Inflammatory macrophage (primary cell): ENCODE measurements around the gene KRT6A.

Experiments used
- DNase-seq, 2 donors: peaks; one replicate each; pipeline ENCODE4 v3.0.0-alpha.2; 2020 to 2022
- total RNA-seq, 18 experiments: gene quantifications; one replicate each; lab custom pipeline; 2026; ENCODE audit warnings: mixed read lengths in 6 of 18, inconsistent platforms in 2 of 18; lab: John Stamatoyannopoulos, UW

The KRT6A gene
- total RNA-seq = 0 to 6.3 (median 0) reads per million in 18 experiments

- DNase-seq = no peak
These were observed at the start of gene KRT6A for GRCh38 chr12:52493172-52493571. Gene KRT6A (minus strand): TSS chr12:52493257. CDS start chr12:52493188, 69 bp downstream.

GRCh38 chr12:52542157-52542556, 49.1 kb upstream of the KRT6A start:
- no peak for DNase-seq

GRCh38 chr12:52541709-52542108, 48.7 kb upstream of the KRT6A start:
- DNase-seq = no peak

GRCh38 chr12:52540531-52540930, 47.5 kb upstream of the KRT6A start:
- DNase-seq = no peak

GRCh38 chr12:52539821-52540173, 46.7 kb upstream of the KRT6A start:
- DNase-seq = no peak

GRCh38 chr12:52539083-52539820, 46.2 kb upstream of the KRT6A start:
- DNase-seq = no peak

GRCh38 chr12:52537101-52537500, 44.0 kb upstream of the KRT6A start:
- DNase-seq = no peak

- no peak for DNase-seq
These were observed 42.5 kb upstream of the KRT6A start for GRCh38 chr12:52535574-52535973.

GRCh38 chr12:52534482-52534881, 41.4 kb upstream of the KRT6A start:
- DNase-seq = no peak

- no peak for DNase-seq
These were observed 40.8 kb upstream of the KRT6A start for GRCh38 chr12:52533686-52534470.

- no peak for DNase-seq
These were observed 39.6 kb upstream of the KRT6A start for GRCh38 chr12:52532636-52533035.

- peak; percentile 80 to 86 for DNase-seq
These were observed 38.7 kb upstream of the KRT6A start for GRCh38 chr12:52531566-52532300.

GRCh38 chr12:52530905-52531304, 37.8 kb upstream of the KRT6A start:
- no peak for DNase-seq

- no peak for DNase-seq
These were observed 37.3 kb upstream of the KRT6A start for GRCh38 chr12:52530366-52530765.

- DNase-seq = no peak
These were observed 36.8 kb upstream of the KRT6A start for GRCh38 chr12:52529846-52530245.

GRCh38 chr12:52529417-52529816, 36.4 kb upstream of the KRT6A start:
- no peak for DNase-seq

- DNase-seq = no peak
These were observed 35.6 kb upstream of the KRT6A start for GRCh38 chr12:52528641-52529143.

GRCh38 chr12:52527121-52527800, 34.2 kb upstream of the KRT6A start:
- DNase-seq = no peak

GRCh38 chr12:52526511-52526951, 33.5 kb upstream of the KRT6A start:
- DNase-seq = no peak

GRCh38 chr12:52525661-52526499, 32.8 kb upstream of the KRT6A start:
- DNase-seq = no peak

GRCh38 chr12:52524898-52525591, 32.0 kb upstream of the KRT6A start:
- DNase-seq = no peak
